Measurements from ENCODE around the gene CLOCK.

GRCh38 chr4:55469979-55470378 lies 76.7 kb downstream of the CLOCK start:
- no peak for TF ChIP-seq POLR2A (IDR thresholded peaks at IDR 0.05)
- no peak for TF ChIP-seq CTCF (IDR thresholded peaks at IDR 0.05)
- no peak for TF ChIP-seq POLR2AphosphoS5 (IDR thresholded peaks at IDR 0.05; ENCODE audit: insufficient read depth in 1 of 2, low read depth in 1 of 2)
